GM18505 (cell line): ENCODE data around the gene BAAT.
"Not testable (repeated sequence)": the region's sequence is repeated elsewhere in the genome, so short reads cannot be mapped to it uniquely, and the experiment has no call there.

Source experiments
- ATAC-seq: cut with Tn5 transposase; IDR thresholded peaks from one replicate; pipeline ENCODE4 v1.9.1; 2021; ENCODE audit not compliant: unreplicated experiment
- POLR2A ChIP-seq: IDR thresholded peaks from 4 replicates; pipeline ENCODE4 v1.6.1; 2011; ENCODE audit warnings: borderline replicate concordance; ENCODE audit not compliant: insufficient read depth, insufficient read length; ENCODE audit errors: extremely low read depth

BAAT gene

DNA sequence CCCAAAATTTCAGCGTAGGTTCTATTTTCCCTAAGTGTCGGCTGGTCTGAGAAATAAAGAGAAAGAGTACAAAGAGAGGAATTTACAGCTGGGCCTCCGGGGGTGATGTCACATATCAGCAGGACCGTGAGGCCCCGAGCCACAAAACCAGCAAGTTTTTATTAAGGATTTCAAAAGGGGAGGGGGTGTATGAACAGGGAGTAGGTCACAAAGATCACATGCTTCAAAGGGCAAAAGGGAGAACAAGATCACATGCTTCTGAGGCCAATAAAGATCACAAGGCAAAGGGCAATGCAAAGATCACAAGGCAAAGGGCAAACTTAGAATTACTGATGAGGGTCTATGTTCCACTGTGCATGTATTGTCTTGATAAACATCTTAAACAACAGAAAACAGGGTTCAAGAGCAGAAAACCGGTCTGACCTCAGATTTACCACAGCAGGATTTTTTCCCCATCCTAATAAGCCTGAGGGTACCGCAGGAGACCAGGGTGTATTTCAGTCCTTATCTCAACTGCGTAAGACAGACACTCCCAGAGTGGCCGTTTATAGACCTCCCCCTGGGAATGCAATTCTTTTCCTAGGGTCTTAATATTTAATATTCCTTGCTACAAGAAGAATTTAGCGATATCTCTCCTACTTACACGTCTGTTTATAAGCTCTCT lies at the start of gene BAAT:
BAAT (minus strand) TSS at position 134 of the 664 bp plus-strand sequence. CDS start 13,602 bp downstream, outside the sequence.
- ATAC-seq, result not testable (repeated sequence)

DNA sequence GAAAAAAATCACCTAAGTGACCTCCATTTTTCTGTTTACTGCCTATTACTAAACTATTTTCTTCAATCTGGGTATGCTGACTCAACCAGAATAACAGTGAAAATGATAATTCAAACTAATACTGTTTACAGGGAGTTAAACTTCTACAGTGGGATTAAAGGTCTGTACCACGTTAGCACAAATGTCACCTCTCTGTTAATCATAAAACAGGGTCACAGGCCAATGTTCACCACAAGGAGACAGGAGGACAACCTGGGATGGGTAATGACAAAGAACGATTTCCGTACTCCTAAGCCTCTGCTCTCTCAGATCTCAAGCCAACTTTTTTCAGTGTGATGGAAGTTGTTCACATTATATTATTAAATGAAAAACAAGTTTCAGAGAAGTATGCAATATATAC lies 48.4 kb upstream of the BAAT start:
- TF ChIP-seq POLR2A, result no peak
- ATAC-seq, result no peak

DNA sequence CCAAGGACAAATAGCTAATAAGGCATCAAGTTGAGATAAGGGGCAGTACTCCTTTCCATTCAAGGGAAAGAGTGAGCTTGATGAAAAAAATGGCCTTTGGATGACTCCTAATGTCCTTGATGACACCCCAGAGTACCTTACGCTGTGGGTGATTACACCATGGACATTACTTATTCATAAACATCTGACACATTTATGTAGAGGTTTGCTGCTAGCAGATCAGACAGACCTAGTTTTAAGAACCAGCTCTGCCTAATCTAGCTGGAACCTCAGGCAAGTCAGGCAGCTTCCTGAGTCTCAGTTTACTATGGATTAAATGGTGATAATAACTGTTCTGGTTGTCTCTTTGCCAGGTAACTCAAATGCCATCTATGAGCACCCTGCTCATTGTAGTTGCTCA lies 47.9 kb upstream of the BAAT start:
- TF ChIP-seq POLR2A, result no peak
- no peak for ATAC-seq

DNA sequence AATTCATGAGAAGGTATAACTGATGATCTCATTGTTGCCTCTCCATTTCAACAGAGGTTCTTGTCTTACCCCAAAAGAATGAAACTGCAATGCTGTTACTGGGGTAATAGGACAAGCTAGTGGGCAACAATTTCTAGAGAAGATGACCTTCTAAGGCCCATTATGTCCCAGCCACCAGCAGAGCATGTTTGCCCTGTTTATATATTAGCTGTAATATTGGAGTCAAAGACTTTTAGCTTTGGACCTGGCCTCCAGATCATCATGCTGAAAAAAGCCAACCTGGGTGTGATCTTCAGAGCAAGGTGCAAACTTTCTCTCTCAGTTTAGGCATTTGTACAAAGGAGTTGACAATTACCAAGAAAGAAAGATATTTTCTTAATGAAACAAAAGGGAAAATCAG lies 47.4 kb upstream of the BAAT start:
- no peak for ATAC-seq
- no peak for TF ChIP-seq POLR2A

DNA sequence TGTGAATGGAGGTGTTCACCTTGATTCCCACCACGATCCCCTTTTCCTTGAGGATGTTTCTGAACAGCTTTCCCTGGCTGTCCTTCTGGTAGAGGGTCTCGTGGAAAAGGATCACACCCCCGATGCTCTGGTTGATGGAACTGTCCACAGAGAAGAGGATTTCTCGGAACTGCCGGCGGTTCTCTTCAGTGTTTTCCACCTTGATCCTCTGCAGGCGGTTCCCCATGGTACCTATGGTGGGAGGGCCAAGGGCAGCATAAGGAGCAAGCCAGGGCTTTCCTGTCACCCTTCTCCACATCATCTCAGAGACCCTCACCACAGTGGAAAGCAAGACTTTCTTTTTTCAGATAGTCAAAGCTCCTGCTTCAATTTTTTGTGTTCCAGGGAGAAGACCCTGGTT lies 44.9 kb upstream of the BAAT start:
- no peak for TF ChIP-seq POLR2A
- no peak for ATAC-seq

DNA sequence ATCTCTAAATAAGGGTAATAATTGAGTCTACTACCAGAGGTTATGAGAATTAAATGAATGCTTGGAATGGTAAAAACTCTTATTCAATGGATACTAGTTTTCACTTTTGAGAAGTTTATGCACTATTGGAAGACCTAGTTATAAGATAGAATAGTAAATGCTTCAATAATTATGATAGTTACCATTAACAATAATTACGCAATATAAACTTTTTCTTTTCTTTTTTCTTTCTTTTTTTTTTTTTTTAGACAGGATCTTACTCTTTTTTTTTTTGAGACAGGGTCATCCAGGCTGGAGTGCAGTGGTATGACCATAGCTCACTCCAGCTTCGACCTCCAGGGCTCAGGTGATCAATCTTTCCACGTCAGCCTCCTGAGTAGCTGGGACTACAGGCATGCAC lies 44.1 kb upstream of the BAAT start:
- no peak for ATAC-seq
- no peak for TF ChIP-seq POLR2A

DNA sequence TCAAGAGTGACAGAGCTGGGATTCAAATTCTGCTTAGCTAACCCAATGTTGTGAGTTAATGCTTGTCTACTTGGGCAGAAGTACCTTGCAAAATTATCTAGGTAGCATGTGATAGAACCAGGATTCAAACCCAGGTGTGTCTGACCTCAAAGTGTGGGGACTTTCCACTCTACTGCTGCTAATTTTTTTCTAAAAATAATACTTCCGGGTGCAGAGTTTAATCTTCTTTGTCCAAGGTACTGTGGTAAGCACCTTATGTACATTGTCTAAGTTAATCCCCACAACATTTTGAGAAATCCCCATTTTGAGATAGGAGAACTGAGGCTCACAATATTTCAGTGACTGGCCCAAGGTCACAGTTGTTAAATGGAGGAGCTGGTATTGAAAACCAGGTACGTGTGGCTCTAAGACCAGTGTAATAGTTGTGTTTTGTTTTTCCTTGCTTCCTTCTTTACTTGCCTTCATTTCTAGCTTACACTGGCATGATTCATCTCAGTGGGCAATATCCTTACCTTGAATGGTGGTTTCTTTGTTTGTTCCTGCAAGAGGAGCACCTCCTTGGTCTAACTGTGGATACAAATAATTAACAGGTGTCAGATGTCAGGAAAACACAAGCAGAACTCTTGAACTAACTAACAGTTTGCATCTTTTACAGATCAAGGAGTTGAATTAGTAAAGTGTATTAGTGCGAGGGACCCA lies 43.3 kb upstream of the BAAT start:
- no peak for TF ChIP-seq POLR2A
- ATAC-seq, result no peak

DNA sequence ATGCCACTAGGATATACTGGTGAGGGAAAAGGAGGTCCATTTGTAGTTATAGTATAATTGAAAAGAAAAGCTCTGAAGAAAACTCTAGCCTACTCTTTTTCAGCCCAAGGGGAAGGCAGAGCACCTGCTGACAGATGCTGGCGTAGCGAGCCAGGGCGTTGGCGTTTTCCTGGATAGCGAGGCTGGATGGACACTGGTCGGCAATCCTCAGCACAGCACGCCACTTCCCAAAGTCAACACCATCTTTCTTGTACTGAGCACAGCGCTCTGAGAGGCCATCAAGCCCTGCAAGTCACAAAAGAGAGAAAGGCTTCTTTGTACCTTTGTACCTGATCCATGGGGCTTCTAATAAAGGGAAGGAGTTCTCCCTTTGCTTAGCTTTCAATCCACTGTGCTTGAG lies 42.6 kb upstream of the BAAT start:
- ATAC-seq, result no peak
- no peak for TF ChIP-seq POLR2A

DNA sequence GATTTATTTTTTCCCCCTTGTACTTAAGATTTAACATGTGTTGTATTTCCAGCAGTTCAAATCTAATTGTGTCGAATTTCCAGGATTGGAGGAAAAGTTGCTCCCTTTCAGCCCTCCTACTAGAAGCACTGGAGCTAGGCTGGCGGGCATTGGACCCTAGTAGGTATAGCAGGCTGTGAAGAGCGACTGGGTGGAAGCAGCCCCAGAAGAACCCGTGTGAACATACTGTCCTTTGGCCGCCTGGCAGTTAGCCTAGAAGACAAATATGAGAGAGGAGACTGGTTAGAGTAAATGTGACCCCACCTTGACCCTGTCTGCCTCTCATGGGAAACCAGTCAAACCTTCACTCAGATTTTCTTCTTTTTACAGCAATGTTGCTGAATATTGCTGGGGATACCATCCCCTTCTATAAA lies 36.9 kb upstream of the BAAT start:
- ATAC-seq, result no peak
- TF ChIP-seq POLR2A, result no peak

DNA sequence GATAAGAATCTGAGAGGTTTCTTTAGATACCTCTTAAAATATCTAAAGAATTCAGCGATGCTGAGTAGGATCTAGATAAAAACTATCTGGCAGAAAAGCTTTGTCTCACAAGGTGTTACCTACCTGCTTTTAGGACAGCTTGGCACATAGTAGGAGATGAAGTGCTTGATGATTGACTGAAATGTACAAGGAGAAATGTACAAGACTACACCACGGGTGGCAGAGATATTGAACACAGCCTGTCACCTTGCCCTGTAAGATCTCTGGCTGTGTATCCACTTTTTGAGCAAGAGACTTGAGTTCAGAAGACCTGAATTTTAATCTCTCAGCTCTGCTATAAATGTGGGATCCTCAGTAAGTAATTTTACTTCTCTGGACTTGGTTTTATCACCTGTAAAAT lies 35.1 kb upstream of the BAAT start:
- no peak for TF ChIP-seq POLR2A
- no peak for ATAC-seq

DNA sequence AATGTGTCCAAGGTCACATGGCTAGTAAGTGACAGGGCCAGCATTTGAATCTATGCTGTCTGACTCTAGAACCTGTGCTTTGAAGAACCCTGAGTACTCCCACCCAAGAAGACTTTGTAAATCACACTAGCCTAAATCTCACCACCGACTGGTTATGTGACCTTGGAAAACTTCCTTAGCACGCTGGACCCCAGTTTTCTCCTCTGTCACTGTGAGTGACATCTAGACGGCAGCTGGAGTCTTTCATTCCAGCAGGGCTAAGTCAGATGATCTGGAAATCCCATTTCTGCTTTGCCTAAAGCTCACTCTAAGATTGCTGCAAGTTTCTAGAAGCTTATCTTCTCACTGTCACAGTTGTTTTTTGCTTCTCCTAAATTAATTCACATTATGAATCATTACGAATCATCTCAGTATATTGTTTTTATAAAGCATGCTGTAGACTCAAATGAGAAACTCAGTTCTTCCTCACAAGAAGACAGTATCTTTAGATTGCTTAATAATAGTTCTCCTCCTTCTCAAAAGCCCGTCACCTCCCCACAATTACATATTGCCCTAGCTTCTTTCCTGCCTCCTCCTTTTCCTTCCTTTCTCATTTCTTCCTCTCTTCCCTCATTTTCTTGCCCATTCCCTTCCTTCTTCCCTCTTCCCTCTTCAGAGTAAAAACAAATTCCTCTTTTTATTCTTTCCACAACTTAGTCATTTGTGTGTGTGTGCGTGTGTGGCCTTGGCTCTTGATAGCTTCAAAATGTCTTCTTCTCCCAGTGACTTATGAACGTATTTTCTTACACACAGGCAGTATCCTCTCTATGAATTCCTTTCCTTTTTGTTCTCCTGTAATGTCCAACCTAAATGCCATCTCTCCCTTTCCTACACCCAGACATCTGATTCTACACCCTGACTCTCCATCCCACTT lies 34.0 kb upstream of the BAAT start:
- TF ChIP-seq POLR2A, result no peak
- ATAC-seq, result no peak

DNA sequence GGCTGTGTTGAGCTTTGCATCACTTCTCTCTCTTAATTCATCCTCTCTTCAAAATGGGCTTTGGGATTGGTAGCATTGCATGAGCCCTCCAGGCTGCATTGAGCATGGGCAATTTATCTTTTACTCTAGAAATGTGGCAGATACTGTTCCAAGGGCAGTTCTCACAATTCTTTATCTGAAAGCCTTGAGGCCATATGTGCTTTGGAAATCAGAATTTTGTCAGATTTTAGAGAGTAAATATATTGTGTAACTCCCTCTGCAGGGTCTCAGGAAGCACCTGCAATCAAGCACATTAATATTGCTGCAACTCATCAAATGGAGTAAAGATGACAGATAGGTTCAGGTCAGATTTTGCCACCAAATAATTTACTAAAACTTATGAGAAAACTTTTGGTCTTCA lies 33.2 kb upstream of the BAAT start:
- TF ChIP-seq POLR2A, result no peak
- ATAC-seq, result no peak

DNA sequence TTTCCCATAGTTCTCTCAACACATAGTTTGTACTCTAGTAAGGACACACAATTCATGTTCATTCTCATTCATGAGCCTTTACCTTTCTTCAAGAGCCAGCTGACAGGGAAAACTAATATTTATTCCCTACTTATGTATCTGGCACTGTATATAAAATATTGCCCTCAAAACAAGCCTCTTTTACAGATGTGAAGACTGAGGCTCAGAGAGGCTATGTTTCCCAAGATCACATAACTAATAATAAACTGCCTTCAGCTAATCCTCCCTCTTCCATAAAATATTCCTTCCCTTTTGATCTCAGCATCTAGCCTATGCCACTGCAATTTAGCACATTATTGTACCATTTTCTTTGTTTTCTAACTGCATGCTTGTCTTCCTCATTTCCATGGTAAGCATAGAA lies 32.6 kb upstream of the BAAT start:
- no peak for TF ChIP-seq POLR2A
- no peak for ATAC-seq

DNA sequence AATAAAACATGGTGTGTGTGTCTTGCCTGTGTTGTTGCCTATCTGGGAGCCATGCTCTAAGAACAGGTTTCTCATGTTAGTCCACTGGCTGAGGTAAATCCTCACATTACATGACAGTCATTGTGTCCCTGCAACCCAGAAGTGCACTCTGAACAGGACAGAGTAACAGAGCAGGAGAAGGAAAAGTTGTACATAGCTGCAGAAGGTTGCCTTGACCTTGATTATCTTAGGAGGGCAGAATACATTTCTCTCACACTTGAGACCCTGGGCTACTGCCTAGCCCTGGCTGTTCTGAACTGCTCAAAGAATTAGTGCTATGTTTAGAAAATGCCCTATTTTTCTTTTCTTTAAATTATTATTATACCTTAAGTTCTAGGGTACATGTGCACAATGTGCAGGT lies 30.8 kb upstream of the BAAT start:
- no peak for TF ChIP-seq POLR2A
- ATAC-seq, result no peak
